ENCODE data around the gene FGG.

Gene FGG

DNA sequence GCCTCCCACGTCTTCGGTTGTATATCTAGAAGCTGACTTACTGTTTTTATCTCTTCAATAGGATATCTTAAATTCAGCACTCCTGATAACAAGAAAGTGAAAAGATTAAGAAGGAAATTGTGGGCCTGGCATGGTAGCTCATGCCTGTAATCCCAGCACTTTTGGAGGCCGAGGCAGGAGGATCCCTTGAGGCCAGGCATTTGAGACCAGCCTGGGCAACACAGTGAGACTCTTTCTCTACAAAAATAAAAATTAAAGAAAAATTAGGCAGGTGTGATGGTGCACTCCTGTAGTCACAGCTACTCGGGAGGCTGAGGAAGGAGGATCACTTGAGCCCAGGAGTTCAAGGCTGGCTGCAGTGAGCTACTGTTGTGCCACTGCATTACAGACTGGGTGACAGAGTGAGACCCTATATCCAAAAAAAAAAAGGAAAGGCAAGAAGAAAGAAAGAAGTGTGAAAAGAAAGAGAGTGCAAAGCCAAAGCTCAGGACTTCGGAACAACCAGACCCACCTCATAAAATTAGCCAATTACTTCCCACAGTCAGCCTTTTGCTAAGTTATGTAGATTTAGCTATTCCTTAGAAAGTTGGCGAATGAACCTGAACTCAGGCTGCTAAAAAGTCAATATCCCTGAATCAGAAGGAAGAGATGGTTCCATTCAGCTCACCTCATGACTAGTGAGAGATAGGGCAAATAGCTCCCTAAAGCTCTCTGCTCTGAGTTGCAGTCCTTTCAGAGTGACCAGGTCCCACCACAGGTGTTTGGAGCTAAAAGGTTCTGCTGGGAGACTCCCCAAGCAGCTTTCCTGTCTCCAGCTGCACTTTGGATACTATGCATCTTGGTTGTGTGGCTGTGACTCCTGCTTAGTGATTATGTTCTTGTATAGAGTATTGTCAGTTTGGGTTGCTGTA is 9.2 kb downstream of the FGG start:
- no peak overlapping the region for H3K14ac ChIP-seq (ENCODE audit: low read length in 2 of 2)
- no peak overlapping the region for H4K91ac ChIP-seq (ENCODE audit: low read length)
- no peak overlapping the region for H3K27ac ChIP-seq (ENCODE audit: low read length, poor library complexity, severe bottlenecking)
- no peak overlapping the region for H2BK12ac ChIP-seq (ENCODE audit: low read length in 2 of 2)
- no peak overlapping the region for H3K18ac ChIP-seq (ENCODE audit: low read depth in 1 of 2, low read length in 2 of 2)
- H2BK15ac ChIP-seq (ENCODE audit: low read depth, poor library complexity, severe bottlenecking) = no peak overlapping the region
- no peak overlapping the region for H2AK5ac ChIP-seq (ENCODE audit: low read length, severe bottlenecking)
- DNase-seq = no peak
- no peak overlapping the region for H3K4me2 ChIP-seq (ENCODE audit: low read length, poor library complexity, severe bottlenecking)
- no peak overlapping the region for H3K23ac ChIP-seq (ENCODE audit: low read length in 2 of 2)
- H3K4me1 ChIP-seq (ENCODE audit: control insufficient read depth, insufficient read depth, low read depth, low read length) = no peaks in the 10 kb centered on the region
- H3K4me3 ChIP-seq (ENCODE audit: insufficient read depth in 1 of 2, low read depth in 1 of 2, low read length in 2 of 2) = no peak overlapping the region
- H2BK5ac ChIP-seq (ENCODE audit: low read depth, low read length, poor library complexity, severe bottlenecking) = no peak overlapping the region
- no peak overlapping the region for H3K4ac ChIP-seq (ENCODE audit: low read depth in 1 of 2, low read length in 2 of 2)
- H2BK120ac ChIP-seq (ENCODE audit: low read depth, low read length) = no peak overlapping the region
- WGBS = 77% methylated on average over 3 of the region's 6 CpGs
- H3K36me3 ChIP-seq (ENCODE audit: control insufficient read depth in 1 of 2, insufficient read depth in 2 of 2, low read depth in 1 of 2, low read length in 2 of 2) = no peaks in the 10 kb centered on the region
- H3K9me3 ChIP-seq (ENCODE audit: control insufficient read depth, low read length) = no peaks in the 10 kb centered on the region
- no peak overlapping the region for H4K8ac ChIP-seq (ENCODE audit: low read length)
- H2AFZ ChIP-seq (ENCODE audit: low read depth, low read length) = no peak overlapping the region
- no peak overlapping the region for H3K9ac ChIP-seq (ENCODE audit: low read length)
- H3K79me1 ChIP-seq (replicated peaks; ENCODE audit: low read length, poor library complexity, severe bottlenecking) = no peaks in the 10 kb centered on the region
- H3K27me3 ChIP-seq (ENCODE audit: control insufficient read depth in 1 of 2, insufficient read depth in 1 of 2, low read length in 2 of 2) = peaks cover 0 to 4% of the 10 kb centered on the region in 2 experiments

DNA sequence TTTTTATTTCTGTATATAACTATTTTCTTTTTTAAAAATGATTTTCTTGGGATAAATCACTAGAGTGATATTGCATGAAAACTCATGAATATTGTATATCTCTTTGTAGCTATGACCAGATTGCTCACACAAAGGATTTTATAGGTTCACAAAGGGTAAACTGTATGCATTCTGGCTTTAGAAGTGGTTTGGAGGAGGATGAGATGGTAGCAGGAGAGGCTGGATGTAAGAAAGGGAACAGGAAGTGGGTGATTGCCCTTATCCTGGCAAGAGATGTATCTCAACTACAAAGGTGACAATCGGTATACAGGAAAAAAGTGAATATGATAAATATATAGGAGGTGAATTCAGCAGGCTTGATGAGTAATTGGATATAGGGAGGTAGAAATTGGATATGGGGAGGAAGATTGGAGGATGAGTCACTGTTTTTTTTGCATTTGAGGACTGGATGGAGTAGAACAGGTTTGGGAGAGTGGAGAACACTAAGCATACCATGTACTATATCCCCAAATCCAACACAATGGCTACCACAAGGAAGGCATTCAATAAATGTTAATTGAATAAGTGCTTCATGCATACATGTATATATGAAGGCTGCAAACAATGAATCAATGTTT is 9.9 kb downstream of the FGG start:
- 92% methylated on average over 1 of the region's 1 CpG for WGBS
- DNase-seq = no peak
- Histone ChIP-seq H2BK15ac (ENCODE audit: low read depth, poor library complexity, severe bottlenecking) (no peak overlapping the region), H2BK5ac (ENCODE audit: low read depth, low read length, poor library complexity, severe bottlenecking) (no peak overlapping the region), H4K91ac (ENCODE audit: low read length) (no peak overlapping the region), H3K79me1 (replicated peaks; ENCODE audit: low read length, poor library complexity, severe bottlenecking) (no peaks in the 10 kb centered on the region), H2AFZ (ENCODE audit: low read depth, low read length) (no peak overlapping the region), H3K27ac (ENCODE audit: low read length, poor library complexity, severe bottlenecking) (no peak overlapping the region), H3K4ac (ENCODE audit: low read depth in 1 of 2, low read length in 2 of 2) (no peak overlapping the region), H2BK12ac (ENCODE audit: low read length in 2 of 2) (no peak overlapping the region), H3K4me2 (ENCODE audit: low read length, poor library complexity, severe bottlenecking) (no peak overlapping the region), H3K4me3 (ENCODE audit: insufficient read depth in 1 of 2, low read depth in 1 of 2, low read length in 2 of 2) (no peak overlapping the region), H2AK5ac (ENCODE audit: low read length, severe bottlenecking) (no peak overlapping the region), H4K8ac (ENCODE audit: low read length) (no peak overlapping the region), H2BK120ac (ENCODE audit: low read depth, low read length) (no peak overlapping the region), H3K9ac (ENCODE audit: low read length) (no peak overlapping the region), H3K4me1 (ENCODE audit: control insufficient read depth, insufficient read depth, low read depth, low read length) (no peaks in the 10 kb centered on the region), H3K36me3 (ENCODE audit: control insufficient read depth in 1 of 2, insufficient read depth in 2 of 2, low read depth in 1 of 2, low read length in 2 of 2) (no peaks in the 10 kb centered on the region), H3K14ac (ENCODE audit: low read length in 2 of 2) (no peak overlapping the region), H3K27me3 (ENCODE audit: control insufficient read depth in 1 of 2, insufficient read depth in 1 of 2, low read length in 2 of 2) (peaks cover 0 to 4% of the 10 kb centered on the region in 2 experiments), H3K9me3 (ENCODE audit: control insufficient read depth, low read length) (no peaks in the 10 kb centered on the region), H3K23ac (ENCODE audit: low read length in 2 of 2) (no peak overlapping the region), H3K18ac (ENCODE audit: low read depth in 1 of 2, low read length in 2 of 2) (no peak overlapping the region)

DNA sequence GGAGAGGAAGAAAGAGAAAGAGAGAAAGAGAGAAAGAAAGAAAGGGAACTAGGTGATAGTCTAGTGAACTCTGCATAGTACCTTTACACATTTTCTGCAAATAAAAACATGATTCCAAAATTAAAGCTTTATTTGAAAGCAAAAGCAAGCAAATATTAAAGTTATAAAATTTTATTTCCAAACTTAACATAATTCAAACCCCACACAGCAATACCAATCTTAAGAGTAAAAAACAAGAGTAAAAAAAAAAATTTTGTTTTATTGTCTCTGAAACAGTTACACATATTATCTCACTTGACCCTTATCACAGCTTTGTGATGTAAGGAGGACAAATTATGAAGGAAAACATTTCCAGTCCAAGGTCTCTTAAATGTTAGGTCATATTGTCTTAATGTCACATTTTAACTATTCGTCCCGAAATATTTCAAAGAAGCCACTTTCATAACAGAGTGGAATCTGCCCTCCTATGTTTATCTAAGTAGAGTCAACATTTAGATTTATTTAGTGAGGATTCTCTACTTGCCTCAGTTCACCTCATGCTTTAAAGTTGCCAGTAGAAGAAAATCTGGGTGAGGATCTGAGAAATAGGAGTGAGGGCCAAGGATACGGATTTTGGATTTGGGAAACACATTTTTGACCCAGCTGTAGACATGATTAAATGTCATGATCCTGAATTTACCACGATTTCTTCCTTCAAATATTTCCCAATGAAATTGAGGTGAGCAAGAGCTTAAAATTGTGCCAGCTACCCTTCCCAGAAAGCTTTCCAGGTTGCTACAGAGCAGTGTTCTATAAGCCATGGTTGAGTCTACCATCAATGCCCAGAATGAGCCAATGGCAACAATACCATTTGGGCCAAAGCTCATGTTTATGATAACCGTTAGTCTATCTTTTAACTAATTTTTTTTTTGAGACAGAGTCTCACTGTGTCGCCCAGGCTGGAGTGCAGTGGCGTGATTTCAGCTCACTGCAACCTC is 14.4 kb downstream of the FGG start:
- Histone ChIP-seq H4K8ac (ENCODE audit: low read length) (no peak overlapping the region), H3K23ac (ENCODE audit: low read length in 2 of 2) (no peak overlapping the region), H3K18ac (ENCODE audit: low read depth in 1 of 2, low read length in 2 of 2) (no peak overlapping the region), H4K91ac (ENCODE audit: low read length) (no peak overlapping the region), H2AK5ac (ENCODE audit: low read length, severe bottlenecking) (no peak overlapping the region), H3K27ac (ENCODE audit: low read length, poor library complexity, severe bottlenecking) (no peak overlapping the region), H3K4ac (ENCODE audit: low read depth in 1 of 2, low read length in 2 of 2) (no peak overlapping the region), H2BK12ac (ENCODE audit: low read length in 2 of 2) (no peak overlapping the region), H2BK120ac (ENCODE audit: low read depth, low read length) (no peak overlapping the region), H3K27me3 (ENCODE audit: control insufficient read depth in 1 of 2, insufficient read depth in 1 of 2, low read length in 2 of 2) (no peaks in the 10 kb centered on the region), H2BK15ac (ENCODE audit: low read depth, poor library complexity, severe bottlenecking) (no peak overlapping the region), H3K14ac (ENCODE audit: low read length in 2 of 2) (no peak overlapping the region), H2BK5ac (ENCODE audit: low read depth, low read length, poor library complexity, severe bottlenecking) (no peak overlapping the region), H3K4me1 (ENCODE audit: control insufficient read depth, insufficient read depth, low read depth, low read length) (no peaks in the 10 kb centered on the region), H3K9ac (ENCODE audit: low read length) (no peak overlapping the region), H3K4me3 (ENCODE audit: insufficient read depth in 1 of 2, low read depth in 1 of 2, low read length in 2 of 2) (no peak overlapping the region), H3K9me3 (ENCODE audit: control insufficient read depth, low read length) (no peaks in the 10 kb centered on the region), H3K4me2 (ENCODE audit: low read length, poor library complexity, severe bottlenecking) (no peak overlapping the region), H3K36me3 (ENCODE audit: control insufficient read depth in 1 of 2, insufficient read depth in 2 of 2, low read depth in 1 of 2, low read length in 2 of 2) (no peaks in the 10 kb centered on the region), H3K79me1 (replicated peaks; ENCODE audit: low read length, poor library complexity, severe bottlenecking) (no peaks in the 10 kb centered on the region), H2AFZ (ENCODE audit: low read depth, low read length) (no peak overlapping the region)
- 63% methylated on average over 5 of the region's 7 CpGs for WGBS
- no peak for DNase-seq
